ENCODE measurements around the gene RAC3. TPM values are rescaled to one million over a fixed set of nuclear protein-coding genes. Genes with fewer than 3 reads are reported as not detected.

The RAC3 gene
- total RNA-seq, 4 donors from 2014 or later = 2.6 to 11.1 (median 5.0) TPM

GRCh38 chr17:82034371-82035011 lies 3.0 kb downstream of the RAC3 start:
- no peak for DNase-seq
- intact Hi-C loops (cut with DNase I; ENCODE audit: low total_unique reads) = loop anchor here (5.0 kb wide), 1 partner anchor 472 kb away; no protein-coding TSS in a partner anchor
- no peak for TF ChIP-seq EP300 (IDR thresholded peaks at IDR 0.05; ENCODE audit: low read depth)
- TF ChIP-seq CTCF (IDR thresholded peaks at IDR 0.05) = no peak
- TF ChIP-seq POLR2A (IDR thresholded peaks at IDR 0.05) = no peak
- no peak for TF ChIP-seq POLR2AphosphoS5 (IDR thresholded peaks at IDR 0.05)
- H3K27me3 ChIP-seq = peaks cover 9% of the 10 kb centered on the region
- WGBS, 2 donors (ENCODE audit: low coverage in 1 of 2) = 89 to 90% methylated on average over 7 to 23 of the region's 23 CpGs
- no peak overlapping the region for H3K4me3 ChIP-seq
- no peaks in the 10 kb centered on the region for H3K36me3 ChIP-seq
- no peak overlapping the region for H3K27ac ChIP-seq
- in situ Hi-C loops (cut with MboI; ENCODE audit: low pct_ligation_motif_present in 1 of 4, low pct_unique_long_range_greater_than_20kb in 1 of 4, low sequenced_read_pairs in 3 of 4) = loop anchor here in 3 of 4 donors (10.0 to 25.0 kb wide), 2 partner anchors 120 to 128 kb away; no protein-coding TSS in a partner anchor
- H3K4me1 ChIP-seq = peaks cover 12 to 38% (median 31%) of the 10 kb centered on the region in 4 donors
- no peaks in the 10 kb centered on the region for H3K9me3 ChIP-seq

- WGBS, 2 donors (ENCODE audit: low coverage in 1 of 2) = 87 to 94% methylated on average over 5 to 8 of the region's 8 CpGs
These were observed 4.0 kb downstream of the RAC3 start for GRCh38 chr17:82035488-82035887.

GRCh38 chr17:82035956-82036633 lies 4.6 kb downstream of the RAC3 start:
- intact Hi-C loops (cut with DNase I; ENCODE audit: low total_unique reads) = no loop called here

More at GRCh38 chr17:82035488-82035887, 4.0 kb downstream of the RAC3 start:
- Histone ChIP-seq H3K27me3 (peaks cover 9% of the 10 kb centered on the region), H3K4me1 (peaks cover 8 to 31% (median 26%) of the 10 kb centered on the region in 4 donors), H3K9me3 (no peaks in the 10 kb centered on the region), H3K27ac (no peak overlapping the region), H3K36me3 (no peaks in the 10 kb centered on the region), H3K4me3 (no peak overlapping the region)
- no peak for DNase-seq
- in situ Hi-C loops (cut with MboI; ENCODE audit: low pct_ligation_motif_present in 1 of 4, low pct_unique_long_range_greater_than_20kb in 1 of 4, low sequenced_read_pairs in 3 of 4) = loop anchor here in 3 of 4 donors (10.0 to 25.0 kb wide), 2 partner anchors 119 to 127 kb away; no protein-coding TSS in a partner anchor
- intact Hi-C loops (cut with DNase I; ENCODE audit: low total_unique reads) = no loop called here
- TF ChIP-seq POLR2A (IDR thresholded peaks at IDR 0.05) = no peak
- no peak for TF ChIP-seq CTCF (IDR thresholded peaks at IDR 0.05)
- no peak for TF ChIP-seq POLR2AphosphoS5 (IDR thresholded peaks at IDR 0.05)
- no peak for TF ChIP-seq EP300 (IDR thresholded peaks at IDR 0.05; ENCODE audit: low read depth)

GRCh38 chr17:82036634-82037091 lies 5.2 kb downstream of the RAC3 start:
- Histone ChIP-seq H3K4me1 (peaks cover 8 to 24% (median 19%) of the 10 kb centered on the region in 4 donors), H3K27ac (peak overlapping the region; percentile 90 to 99 (median 96)), H3K36me3 (no peaks in the 10 kb centered on the region), H3K4me3 (peak overlapping the region; percentile 60 to 71 (median 65)), H3K9me3 (no peaks in the 10 kb centered on the region), H3K27me3 (peaks cover 9% of the 10 kb centered on the region)
- TF ChIP-seq POLR2AphosphoS5 (IDR thresholded peaks at IDR 0.05) = no peak
- TF ChIP-seq EP300 (IDR thresholded peaks at IDR 0.05; ENCODE audit: low read depth) = no peak
- DNase-seq = no peak
- intact Hi-C loops (cut with DNase I; ENCODE audit: low total_unique reads) (no loop called here), in situ Hi-C loops (cut with MboI; ENCODE audit: low pct_ligation_motif_present in 1 of 4, low pct_unique_long_range_greater_than_20kb in 1 of 4, low sequenced_read_pairs in 3 of 4) (loop anchor here in 3 of 4 donors (10.0 to 25.0 kb wide), 2 partner anchors 118 to 126 kb away; no protein-coding TSS in a partner anchor)
- 25% methylated on average over 16 of the region's 23 CpGs; no CpG with 5 or more reads in 1 of the 2 donors for WGBS, 2 donors (ENCODE audit: low coverage in 1 of 2)

More at GRCh38 chr17:82035956-82036633, 4.6 kb downstream of the RAC3 start:
- DNase-seq = no peak
- H3K27ac ChIP-seq = peak overlapping the region in 2 of 4 donors; percentile 90 to 96
- peaks cover 9% of the 10 kb centered on the region for H3K27me3 ChIP-seq
- peaks cover 8 to 25% (median 20%) of the 10 kb centered on the region in 4 donors for H3K4me1 ChIP-seq
- TF ChIP-seq POLR2A (IDR thresholded peaks at IDR 0.05) (no peak), EP300 (IDR thresholded peaks at IDR 0.05; ENCODE audit: low read depth) (no peak)
- H3K9me3 ChIP-seq = no peaks in the 10 kb centered on the region
- 89% methylated on average over 20 of the region's 20 CpGs; no CpG with 5 or more reads in 1 of the 2 donors for WGBS, 2 donors (ENCODE audit: low coverage in 1 of 2)
- no peaks in the 10 kb centered on the region for H3K36me3 ChIP-seq
- in situ Hi-C loops (cut with MboI; ENCODE audit: low pct_ligation_motif_present in 1 of 4, low pct_unique_long_range_greater_than_20kb in 1 of 4, low sequenced_read_pairs in 3 of 4) = loop anchor here in 3 of 4 donors (10.0 to 25.0 kb wide), 2 partner anchors 119 to 126 kb away; no protein-coding TSS in a partner anchor
- peak overlapping the region in 2 of 4 donors; percentile 60 to 71 for H3K4me3 ChIP-seq

All from transverse colon (tissue), 4 donors.